HG03108 (cell line): ENCODE data around the gene MCM7.

Experiments used
- ATAC-seq: cut with Tn5 transposase; IDR thresholded peaks from one replicate; pipeline ENCODE4 v1.9.1; 2021; ENCODE audit warnings: moderate library complexity; ENCODE audit not compliant: unreplicated experiment

MCM7 gene

DNA sequence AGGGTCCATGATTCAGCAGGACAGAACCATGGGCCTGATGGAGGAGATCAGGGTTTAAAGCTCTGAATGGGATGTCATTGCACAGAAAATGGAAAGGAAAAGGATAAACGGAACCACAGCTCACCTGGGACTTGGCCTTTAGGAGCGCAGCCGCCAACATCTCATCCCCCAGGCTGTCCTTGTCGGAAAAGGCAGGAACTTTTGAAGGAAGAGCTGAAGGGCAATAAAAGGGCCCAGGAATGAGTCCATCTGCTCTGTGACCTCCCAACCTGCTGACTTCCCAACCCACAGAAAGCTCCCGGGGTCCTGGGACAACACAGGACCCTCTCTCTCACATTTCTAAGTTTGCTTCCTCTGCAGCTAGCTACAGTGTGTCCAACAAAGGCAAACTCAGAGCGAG lies 25.8 kb downstream of the MCM7 start:
- no peak for ATAC-seq

DNA sequence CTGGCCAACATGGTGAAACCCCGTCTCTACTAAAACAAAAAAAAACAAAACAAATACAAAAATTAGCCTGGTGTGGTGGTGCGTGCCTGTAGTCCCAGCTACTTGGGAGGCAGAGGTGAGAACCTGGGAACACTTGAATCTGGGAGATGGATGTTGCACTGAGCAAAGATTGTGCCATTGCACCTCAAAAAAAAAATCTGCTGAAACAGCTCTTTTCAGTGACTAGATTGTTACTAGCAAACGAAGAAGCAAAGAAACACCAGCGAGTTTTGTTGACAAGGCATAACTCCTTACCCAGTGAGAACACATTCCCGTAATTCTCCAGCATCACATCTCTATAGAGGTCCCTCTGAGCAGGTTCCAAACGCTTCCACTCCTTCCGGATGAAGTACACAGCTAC lies 26.4 kb downstream of the MCM7 start:
- ATAC-seq = no peak

DNA sequence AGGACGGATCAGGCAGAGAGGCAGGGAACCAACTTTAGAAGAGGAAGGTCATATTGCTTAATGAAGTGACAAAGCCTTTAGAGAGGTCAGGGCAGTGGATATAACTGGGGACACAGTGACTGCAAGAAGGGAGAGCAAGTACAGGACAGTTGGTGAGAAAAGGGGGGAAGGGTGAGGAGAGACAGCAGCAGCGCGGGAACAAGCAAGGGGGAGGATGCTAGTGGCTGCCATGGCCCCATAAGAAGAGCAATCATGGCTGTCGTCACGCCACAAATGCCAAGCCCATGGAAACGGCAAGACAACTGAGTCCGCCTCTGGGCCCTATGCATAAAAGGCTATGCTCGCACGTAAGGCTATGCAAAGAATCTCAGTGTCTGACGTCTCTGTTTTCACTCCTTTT lies 28.7 kb downstream of the MCM7 start:
- ATAC-seq = no peak

DNA sequence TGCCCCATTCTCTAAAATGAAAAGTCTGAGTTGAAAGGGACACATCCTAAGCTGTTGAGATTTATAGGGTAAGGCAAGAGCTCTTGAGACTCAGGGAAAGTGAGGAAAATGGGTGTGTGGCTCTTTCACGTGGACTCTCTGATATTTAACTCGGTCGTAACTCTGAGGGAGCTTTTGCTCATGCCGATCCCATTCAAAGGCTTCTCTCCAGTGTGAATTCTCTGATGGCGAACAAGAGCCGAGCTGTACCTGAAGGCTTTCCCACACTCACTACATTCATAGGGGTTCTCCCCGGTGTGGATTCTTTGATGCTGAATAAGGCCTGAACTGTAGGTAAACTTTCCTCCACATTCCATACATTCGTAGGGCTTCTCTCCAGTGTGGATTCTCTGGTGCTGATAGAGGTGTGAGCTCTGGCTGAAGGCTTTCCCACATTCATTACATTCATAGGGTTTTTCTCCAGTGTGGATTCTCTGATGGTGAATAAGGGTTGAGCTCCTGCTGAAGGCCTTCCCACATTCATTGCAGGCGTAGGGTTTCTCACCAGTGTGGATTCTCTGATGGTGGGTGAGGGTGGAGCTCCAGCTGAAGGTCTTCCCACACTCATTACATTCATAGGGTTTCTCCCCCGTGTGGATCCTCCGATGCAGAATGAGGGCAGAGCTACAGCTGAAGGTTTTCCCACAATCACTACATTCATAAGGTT lies 30.0 kb downstream of the MCM7 start:
- ATAC-seq = no peak

DNA sequence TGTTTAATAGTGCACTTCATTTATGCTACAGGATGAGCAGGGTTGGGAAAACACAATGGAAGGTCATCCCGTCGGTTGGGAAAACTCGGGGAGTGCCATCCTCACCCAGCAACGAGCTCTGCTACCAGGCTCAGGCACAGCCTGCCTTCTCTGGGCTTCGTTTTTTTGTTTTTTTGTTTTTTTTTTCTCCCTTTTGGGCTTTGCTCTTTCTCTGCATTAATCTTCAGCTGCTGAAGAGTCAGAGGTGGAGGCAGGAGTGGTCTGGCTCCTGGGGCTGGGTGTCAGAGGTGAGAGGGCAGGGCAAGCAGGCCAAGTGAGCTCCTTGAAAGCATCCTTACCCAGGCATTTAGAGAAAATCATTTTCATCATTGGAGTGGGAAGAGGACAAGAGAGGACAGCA lies 31.2 kb downstream of the MCM7 start:
- no peak for ATAC-seq

DNA sequence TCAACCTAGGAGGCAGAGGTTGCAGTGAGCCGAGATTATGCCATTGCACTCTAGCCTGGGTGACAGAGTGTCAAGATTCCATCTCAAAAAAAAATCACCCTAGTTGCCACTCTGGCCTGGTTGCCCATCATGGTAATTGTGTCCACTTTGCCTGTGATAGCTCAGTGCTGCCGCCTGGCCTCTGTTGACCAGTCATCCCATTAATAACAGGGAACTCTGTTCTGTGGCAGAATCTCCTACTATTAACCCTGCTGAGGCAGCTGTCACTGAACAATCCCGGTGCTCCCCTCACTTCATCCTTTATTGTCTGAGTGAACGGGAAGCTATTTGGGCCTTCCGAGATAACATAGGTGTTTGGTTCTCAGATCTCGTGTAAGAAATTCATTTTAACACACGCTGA lies 34.2 kb downstream of the MCM7 start:
- ATAC-seq = no peak

DNA sequence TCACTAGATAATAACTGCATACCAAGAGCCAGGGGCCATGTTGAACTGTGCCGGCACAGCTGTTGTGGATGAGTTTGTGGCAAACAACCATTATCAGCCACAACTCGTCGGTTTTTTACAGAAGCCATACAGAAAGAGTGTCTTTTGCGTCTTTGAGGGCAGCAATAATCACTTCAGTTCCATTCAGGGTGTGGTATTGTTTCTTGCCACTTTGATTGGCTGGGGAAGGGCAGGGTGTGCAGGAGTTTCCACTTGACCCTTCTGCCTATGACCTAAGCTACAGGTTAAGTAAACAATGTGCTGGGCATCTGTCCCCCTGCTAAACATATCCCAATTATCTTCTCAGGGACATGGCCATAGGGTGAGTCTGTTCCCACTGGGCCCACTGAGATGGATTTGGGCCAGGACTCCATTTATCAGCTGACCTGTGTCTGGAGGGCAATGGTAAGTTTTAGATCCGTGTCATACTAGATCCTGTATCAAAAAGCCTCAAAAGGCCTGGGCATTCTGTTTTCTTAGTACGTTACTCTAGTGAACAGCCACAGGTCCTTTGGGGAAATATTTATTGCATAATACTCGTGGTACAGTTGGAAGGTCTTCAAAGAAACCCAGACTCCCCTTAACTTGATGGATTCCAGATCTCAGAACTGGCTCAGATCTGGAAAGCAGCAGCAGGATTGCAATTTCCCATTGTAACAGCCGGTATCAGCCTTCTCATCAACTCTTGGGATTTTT lies 35.6 kb downstream of the MCM7 start:
- no peak for ATAC-seq

DNA sequence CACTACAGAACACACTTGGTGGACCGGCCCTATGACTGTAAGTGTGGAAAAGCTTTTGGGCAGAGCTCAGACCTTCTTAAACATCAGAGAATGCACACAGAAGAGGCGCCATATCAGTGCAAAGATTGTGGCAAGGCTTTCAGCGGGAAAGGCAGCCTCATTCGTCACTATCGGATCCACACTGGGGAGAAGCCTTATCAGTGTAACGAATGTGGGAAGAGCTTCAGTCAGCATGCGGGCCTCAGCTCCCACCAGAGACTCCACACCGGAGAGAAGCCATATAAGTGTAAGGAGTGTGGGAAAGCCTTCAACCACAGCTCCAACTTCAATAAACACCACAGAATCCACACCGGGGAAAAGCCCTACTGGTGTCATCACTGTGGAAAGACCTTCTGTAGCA lies 37.0 kb downstream of the MCM7 start:
- no peak for ATAC-seq

DNA sequence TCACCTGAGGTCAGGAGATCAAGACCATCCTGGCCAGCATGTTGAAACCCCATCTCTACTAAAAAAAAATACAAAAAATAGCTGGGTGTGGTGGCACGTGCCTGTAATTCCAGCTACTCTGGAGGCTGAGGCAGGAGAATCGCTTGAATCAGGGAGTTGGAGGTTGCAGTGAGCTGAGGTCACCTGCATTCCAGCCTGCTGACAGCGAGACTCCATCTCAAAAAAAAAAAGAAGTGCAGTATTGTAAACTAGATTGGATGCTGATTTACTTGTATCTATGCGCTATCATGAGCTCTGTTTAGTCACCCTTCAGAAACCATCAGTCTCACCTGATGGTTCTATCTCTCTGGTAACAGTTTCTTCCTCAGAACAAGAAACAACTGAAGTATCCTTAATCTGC lies 37.8 kb downstream of the MCM7 start:
- no peak for ATAC-seq

DNA sequence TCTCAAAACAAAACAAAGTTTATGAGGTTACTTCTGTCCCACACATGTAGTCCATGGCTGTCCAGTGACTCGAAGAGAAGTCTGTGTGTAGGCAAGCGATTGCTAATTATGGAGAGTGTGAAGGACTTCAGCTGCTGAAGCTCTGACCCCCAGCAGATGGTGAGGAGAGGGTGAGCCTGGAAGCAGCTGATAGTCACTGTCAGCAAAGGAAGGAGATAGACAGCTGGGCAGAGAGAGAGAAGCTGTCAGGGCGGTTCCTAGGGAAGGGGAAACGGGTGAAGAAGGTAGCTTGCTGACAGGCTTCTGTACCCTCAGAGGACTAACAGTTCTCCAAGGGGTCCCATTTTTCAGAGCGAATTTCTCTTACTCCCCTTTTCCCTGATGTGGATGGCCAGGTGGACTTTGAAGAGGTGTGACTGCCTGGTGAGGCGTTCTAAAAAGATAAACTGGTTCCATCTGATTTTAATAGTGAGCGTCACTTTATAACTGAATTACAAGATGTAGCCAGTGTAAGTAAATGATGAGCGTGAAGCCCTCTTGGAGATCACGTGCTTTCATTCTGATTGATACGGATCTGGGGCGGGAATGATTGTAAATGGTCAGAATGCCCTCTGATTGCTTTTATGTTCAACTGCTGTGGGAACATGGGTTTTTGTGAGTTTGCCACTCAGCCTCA lies 39.5 kb downstream of the MCM7 start:
- no peak for ATAC-seq

DNA sequence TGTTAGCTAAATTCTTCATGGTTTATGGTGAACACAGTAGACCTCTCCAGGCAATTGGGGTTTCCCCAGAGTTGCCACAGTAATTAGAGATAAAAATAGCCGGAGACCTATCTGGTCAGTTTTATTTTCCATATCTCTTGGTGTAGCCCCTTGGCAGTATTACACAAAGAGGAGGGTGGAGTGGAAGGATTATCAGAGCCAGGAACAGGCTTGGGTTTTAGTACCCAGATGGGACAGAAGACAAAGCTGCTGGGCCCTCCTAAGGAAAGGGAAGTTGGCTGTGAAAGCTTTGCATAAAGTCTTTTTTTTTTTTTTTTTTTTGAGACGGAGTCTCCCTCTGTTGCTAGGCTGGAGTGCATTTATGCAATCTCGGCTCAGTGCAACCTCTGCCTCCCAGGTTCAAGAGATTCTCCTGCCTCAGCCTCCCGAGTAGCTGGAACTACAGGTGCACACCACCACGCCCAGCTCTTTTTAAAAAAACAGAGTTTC lies 41.9 kb downstream of the MCM7 start:
- ATAC-seq = no peak

DNA sequence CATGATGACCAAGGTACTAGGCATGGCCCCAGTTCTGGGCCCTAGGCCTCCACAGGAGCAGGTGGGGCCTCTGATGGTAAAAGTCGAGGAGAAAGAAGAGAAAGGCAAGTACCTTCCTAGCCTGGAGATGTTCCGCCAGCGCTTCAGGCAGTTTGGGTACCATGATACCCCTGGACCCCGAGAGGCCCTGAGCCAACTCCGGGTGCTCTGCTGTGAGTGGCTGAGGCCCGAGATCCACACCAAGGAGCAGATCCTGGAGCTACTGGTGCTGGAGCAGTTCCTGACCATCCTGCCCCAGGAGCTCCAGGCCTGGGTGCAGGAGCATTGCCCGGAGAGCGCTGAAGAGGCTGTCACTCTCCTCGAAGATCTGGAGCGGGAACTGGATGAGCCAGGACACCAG lies 44.2 kb downstream of the MCM7 start:
- no peak for ATAC-seq

DNA sequence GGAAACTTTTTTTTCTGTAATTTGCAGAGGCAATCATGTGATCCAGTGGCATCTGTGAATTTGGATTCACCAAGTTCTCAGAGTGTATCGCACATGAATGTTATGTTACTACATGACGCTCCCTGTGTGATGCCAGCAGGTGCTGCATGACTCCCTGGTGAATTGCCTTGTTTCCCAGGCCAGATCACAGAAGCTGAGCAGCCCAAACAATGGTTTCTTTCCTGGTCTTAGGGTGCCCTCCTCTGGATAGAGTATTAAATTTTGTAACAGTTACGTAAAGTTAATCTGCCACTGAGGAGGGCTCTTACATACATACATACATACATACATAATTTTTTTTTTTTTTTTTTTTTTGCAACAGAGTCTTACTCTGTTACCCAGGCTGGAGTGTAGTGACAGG lies 48.0 kb downstream of the MCM7 start:
- no peak for ATAC-seq

DNA sequence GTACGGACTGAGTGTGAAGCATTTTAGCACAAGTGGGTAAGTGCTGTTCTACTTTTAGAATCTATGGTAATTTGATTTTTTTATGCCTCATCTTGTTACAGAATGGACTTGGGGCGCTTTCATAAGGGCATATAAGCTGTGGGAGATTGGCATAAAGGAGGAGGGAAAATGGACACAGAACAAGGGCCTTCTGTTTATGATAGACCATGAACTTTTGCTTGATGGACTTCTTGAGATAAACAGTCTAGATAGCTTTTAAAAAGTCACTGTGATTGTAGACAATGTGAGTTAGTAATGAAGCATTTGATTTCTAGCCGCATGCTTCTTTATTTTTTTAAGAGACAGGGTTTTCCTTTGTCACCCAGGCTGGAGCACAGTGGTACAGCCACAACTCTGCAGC lies 49.6 kb downstream of the MCM7 start:
- no peak for ATAC-seq

DNA sequence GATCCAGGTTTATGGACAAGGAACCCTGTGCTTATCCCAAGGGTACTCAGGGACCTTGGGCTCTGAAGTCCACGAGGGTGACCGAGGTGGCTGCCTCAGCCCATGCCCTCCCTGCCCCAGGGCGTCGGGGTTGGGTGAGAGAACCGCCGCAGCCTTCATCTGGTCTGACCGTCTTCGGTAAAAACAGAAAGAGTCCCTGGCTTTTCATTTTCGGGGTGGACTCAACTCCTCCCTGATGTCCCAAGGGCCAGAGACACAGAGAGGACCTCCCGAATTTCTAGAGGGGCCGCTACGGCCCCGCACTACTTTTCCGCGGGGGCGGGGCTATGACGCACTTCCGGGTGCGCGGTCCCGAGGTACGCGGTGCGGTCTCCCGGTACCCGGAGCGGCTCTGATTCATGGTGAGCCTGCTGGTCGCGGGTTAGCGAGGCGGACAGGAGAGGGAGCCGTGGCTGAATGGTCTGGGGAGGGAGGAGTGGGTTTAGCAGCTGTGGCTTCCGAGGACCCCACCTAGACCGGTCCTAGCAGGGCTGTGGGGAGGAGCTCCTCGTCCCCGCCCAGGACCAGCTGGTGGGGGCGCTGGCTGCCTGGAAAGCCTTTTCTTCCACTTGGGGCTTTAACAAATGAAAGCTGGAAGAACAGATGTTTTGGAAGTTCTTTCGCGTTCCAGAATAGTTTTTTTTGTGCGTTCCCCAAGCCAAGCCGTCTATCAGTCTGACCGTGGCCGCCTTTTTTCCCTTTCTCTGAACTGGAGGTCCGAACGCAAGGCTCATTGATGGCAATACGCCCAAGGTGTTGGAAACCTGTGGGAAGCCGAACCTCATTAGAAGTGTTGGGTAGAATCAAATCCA lies 51.5 kb downstream of the MCM7 start, which contains the start of gene ZSCAN21:
ZSCAN21 (plus strand) TSS at position 334 of the 851 bp plus-strand sequence. CDS start 7,233 bp downstream, outside the sequence.
- peak; percentile 84 for ATAC-seq

DNA sequence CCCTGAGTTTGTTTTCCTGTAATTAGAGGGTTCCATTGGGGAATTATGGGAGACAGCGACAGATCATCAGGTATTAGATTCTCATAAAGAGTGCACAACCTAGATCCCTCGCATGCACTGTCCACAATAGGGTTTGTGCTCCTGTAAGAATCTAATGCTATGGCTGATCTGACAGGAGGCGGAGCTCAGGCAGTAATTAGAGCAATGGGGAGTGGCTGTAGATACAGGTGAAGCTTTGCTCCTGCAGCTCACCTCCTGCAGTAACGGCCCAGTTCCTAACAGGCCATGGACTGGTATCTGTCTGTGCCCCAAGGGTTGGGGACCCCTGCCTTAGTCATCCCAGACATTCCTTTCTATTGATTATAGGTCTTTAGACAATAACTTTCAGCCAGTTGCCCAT lies 52.5 kb downstream of the MCM7 start:
- ATAC-seq = no peak

DNA sequence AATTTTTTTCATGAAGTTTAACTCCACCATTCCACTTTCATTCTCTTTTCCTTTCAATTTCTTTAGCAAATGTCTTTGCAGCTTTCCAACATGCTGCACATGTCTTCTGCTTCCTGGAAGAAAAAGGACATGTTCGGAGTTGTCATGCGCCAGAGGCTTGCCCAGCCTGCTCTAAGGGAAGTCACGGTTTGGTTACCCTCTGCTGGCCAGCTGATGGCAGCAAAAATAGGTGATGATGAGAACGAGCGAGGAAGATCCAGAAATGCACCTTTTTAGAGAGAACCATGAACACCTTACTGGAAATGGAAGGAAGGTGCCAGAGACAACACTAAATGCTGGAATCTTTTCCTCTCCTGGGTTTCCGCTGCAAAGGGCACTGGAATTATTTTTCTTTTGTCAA lies 56.5 kb downstream of the MCM7 start:
- no peak for ATAC-seq
